ENCODE measurements around the gene ATAD3A. TPM values are rescaled to one million over a fixed set of nuclear protein-coding genes. Genes with fewer than 3 reads are reported as not detected.
A peak's percentile ranks its signal among the peaks of the same experiment; 100 is the strongest.

Gene ATAD3A
- total and polyA plus RNA-seq, 9 of the 15 experiments (the other 6 are each of a cell fraction or from before 2014, with no cell fraction given), result 0.10 to 173 (median 36.7) TPM

DNA sequence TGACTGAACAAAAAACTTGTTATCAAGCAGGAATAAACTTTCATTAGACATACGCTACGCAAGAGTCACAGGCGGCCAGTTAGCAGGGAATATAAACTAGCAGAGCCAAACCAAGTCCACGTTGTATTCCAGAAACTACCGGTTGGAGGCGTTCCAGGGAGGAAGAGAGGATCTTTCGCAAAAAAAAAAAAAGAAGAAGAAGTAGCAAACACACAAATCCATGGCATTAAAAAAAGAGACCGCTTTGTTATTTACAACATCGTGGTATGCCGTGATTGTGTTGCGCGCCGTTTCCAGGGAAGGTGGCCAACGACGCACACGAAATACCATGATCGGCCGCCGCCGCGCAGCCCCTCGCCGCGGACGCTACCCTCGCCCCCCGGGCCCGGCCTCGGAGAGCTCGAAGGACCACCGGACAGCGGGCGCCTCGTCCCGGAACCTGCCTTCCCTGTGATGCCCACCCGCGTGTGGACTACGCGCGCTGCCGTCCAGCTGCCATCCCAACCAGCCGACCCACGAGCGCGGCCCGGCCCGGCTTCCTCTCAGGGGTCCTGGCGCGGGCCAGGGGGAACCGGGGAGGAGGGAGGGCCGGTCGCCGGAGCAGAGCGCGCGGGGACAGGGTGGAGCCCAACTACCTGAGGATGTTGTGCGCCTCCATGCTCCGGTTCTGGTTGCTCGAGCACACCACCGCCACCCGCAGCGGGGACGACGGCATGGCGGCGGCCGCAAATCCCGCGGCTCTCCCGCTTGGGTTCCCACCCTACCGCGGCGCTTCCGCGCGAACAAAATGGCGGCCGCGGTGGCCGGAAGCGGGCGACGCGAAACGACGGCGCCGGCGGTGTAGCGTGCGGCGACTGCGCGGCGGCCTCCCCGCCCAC is 62.1 kb downstream of the ATAD3A start (continued):
- TF ChIP-seq SREBF1 (IDR thresholded peaks at IDR 0.05; ENCODE audit: borderline replicate concordance, low read depth, low read length), result no peak

- H2AFZ ChIP-seq (ENCODE audit: low read depth, low read length), result peak within 1 kb of the TSS; percentile 95
- TF ChIP-seq OTX1 (CRISPR knock-in tag; IDR thresholded peaks at IDR 0.05) (no peak), PYGO2 (tag; IDR thresholded peaks at IDR 0.05) (no peak), NONO (IDR thresholded peaks at IDR 0.05; ENCODE audit: low read depth in 2 of 2, low read length in 1 of 2) (peak in 1 of 2 experiments; percentile 95), PTTG1 (tag; IDR thresholded peaks at IDR 0.05; ENCODE audit: low read depth) (no peak), HMGXB4 (CRISPR knock-in tag; IDR thresholded peaks at IDR 0.05) (no peak; the same call in 1 of the 2 replicates), TCFL5 (CRISPR knock-in tag; conservative IDR thresholded peaks at IDR 0.05) (no peak), RFX5 (IDR thresholded peaks at IDR 0.05; ENCODE audit: low read depth, low read length) (peak; percentile 75), ZNF830 (CRISPR knock-in tag; IDR thresholded peaks at IDR 0.05) (peak; percentile 81; the same call in 1 of the 2 replicates), PTRF (tag; IDR thresholded peaks at IDR 0.05) (no peak), ZNF79 (CRISPR knock-in tag; IDR thresholded peaks at IDR 0.05; ENCODE audit: low read depth) (0 out of 2 replicates have a peak, but pooled peaks have one; percentile 38)
- TF ChIP-seq, protein P1, sequence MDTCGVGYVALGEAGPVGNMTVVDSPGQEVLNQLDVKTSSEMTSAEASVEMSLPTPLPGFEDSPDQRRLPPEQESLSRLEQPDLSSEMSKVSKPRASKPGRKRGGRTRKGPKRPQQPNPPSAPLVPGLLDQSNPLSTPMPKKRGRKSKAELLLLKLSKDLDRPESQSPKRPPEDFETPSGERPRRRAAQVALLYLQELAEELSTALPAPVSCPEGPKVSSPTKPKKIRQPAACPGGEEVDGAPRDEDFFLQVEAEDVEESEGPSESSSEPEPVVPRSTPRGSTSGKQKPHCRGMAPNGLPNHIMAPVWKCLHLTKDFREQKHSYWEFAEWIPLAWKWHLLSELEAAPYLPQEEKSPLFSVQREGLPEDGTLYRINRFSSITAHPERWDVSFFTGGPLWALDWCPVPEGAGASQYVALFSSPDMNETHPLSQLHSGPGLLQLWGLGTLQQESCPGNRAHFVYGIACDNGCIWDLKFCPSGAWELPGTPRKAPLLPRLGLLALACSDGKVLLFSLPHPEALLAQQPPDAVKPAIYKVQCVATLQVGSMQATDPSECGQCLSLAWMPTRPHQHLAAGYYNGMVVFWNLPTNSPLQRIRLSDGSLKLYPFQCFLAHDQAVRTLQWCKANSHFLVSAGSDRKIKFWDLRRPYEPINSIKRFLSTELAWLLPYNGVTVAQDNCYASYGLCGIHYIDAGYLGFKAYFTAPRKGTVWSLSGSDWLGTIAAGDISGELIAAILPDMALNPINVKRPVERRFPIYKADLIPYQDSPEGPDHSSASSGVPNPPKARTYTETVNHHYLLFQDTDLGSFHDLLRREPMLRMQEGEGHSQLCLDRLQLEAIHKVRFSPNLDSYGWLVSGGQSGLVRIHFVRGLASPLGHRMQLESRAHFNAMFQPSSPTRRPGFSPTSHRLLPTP (IDR thresholded peaks at IDR 0.05; ENCODE audit: borderline replicate concordance, extremely low read depth, insufficient read length), result no peak
Measured at GRCh38 chr1:1574721-1575537, 63.0 kb downstream of the ATAD3A start, which contains the start of gene SSU72. Gene SSU72, minus strand, starts transcription at chr1:1574863. Its CDS starts 306 bp downstream, at chr1:1574557.

More at GRCh38 chr1:1574721-1575537, 63.0 kb downstream of the ATAD3A start, which contains the start of gene SSU72:
- CTCF ChIA-PET (ENCODE audit: low intra/inter-chr PET ratio), result interaction anchor here (0.5 kb wide), 1 partner anchor 506 kb away, joined by 3 read pairs; no protein-coding TSS in a partner anchor
- TSS peak; percentile 95 for BruUV-seq (replicated peaks)
- FAIRE-seq, result peak; percentile 78
- H3K27me3 ChIP-seq (ENCODE audit: control insufficient read depth in 2 of 2, insufficient read depth in 2 of 2, low read length in 2 of 2), result peaks cover 0 to 12% of the 10 kb centered on the region in 2 experiments; a peak in 2 of 5 replicates
- peak within 1 kb of the TSS; percentile 99 for H3K27ac ChIP-seq (ENCODE audit: extremely low read depth, low read depth, low read length)
- peak; percentile 93 to 98 (median 94) for DNase-seq (ENCODE audit: extremely low read depth in 1 of 4, low spot score in 3 of 4)
- ATAC-seq, result peak; percentile 70
- POLR2A ChIA-PET, result interaction anchor here (0.7 to 3.4 kb wide), 8 partner anchors 10 to 98 kb away, joined by 3 to 21 read pairs (median 4); partner anchors contain the start of gene MIB2
- H3K4me2 ChIP-seq (ENCODE audit: insufficient read depth, low read length), result peak within 1 kb of the TSS; percentile 85
- no peaks in the 10 kb centered on the region for H3K9me1 ChIP-seq (ENCODE audit: control insufficient read depth, insufficient read depth, low read length)
- peak within 1 kb of the TSS; percentile 98 to 99 for H3K9ac ChIP-seq (ENCODE audit: insufficient read depth in 1 of 2, low read depth in 2 of 2, low read length in 2 of 2)
- peaks cover 55% of the 10 kb centered on the region for H3K79me2 ChIP-seq (ENCODE audit: control insufficient read depth, insufficient read depth, low read length)
- under 1% methylated on average over 80 of the region's 87 CpGs for WGBS (ENCODE audit: insufficient coverage, low coverage, missing lambda C conversion rate)
- H3K4me1 ChIP-seq (replicated peaks in 1 of 2; ENCODE audit: control insufficient read depth in 2 of 2, insufficient read depth in 2 of 2, low read length in 2 of 2), result peaks cover 15 to 38% of the 10 kb centered on the region in 2 experiments; a peak in 4 of 5 replicates
- H3K4me3 ChIP-seq, result peak within 1 kb of the TSS; percentile 100
- in situ Hi-C loops (cut with MboI), result no loop called here
- H3K36me3 ChIP-seq (ENCODE audit: control insufficient read depth, insufficient read depth, low read length), result peaks cover 27% of the 10 kb centered on the region
- no peaks in the 10 kb centered on the region for H4K20me1 ChIP-seq (replicated peaks; ENCODE audit: control insufficient read depth, insufficient read depth, low read length)
- intact Hi-C loops (cut with micrococcal nuclease), result loop anchor here (1.0 to 5.0 kb wide), 2 partner anchors 40 to 82 kb away; partner anchors contain the start of genes CDK11B and MIB2
- no peaks in the 10 kb centered on the region for H3K9me3 ChIP-seq (replicated peaks; ENCODE audit: control insufficient read depth, insufficient read depth, low read depth, low read length)

Data from K562 (cell line).